Right lobe of liver (tissue), 6 donors: ENCODE results near the gene CTNNBIP1. TPM values are rescaled to one million over a fixed set of nuclear protein-coding genes. Genes with fewer than 3 reads are reported as not detected.

Experiments
- ATAC-seq, 4 donors: fragments of 200-7000 bp; cut with Tn5 transposase; one replicate each; pipeline ENCODE4 v1.9.1; 2020; ENCODE audit warnings: mild to moderate bottlenecking in 4 of 4, moderate library complexity in 4 of 4
- DNase-seq, 3 donors: peaks; one replicate each; pipeline ENCODE4 v3.0.0-alpha.2; 2020
- H3K27ac ChIP-seq, 3 donors: fragments of 200-600 bp; one replicate each; pipeline ENCODE4 v1.8.0; 2022
- H3K27me3 ChIP-seq, 2 donors: fragments of 200-600 bp; one replicate each; pipeline ENCODE4 v1.8.0; 2022
- H3K36me3 ChIP-seq, 4 donors: fragments of 200-600 bp; sonication (generic) in 1 of 4; one replicate each; pipeline versions ENCODE4 v1.5.1 to v1.8.0; 2017 to 2022; ENCODE audit warnings: control low read depth in 1 of 4
- H3K4me1 ChIP-seq, 4 donors: fragments of 200-600 bp; sonication (generic) in 1 of 4; one replicate each; pipeline versions ENCODE4 v1.5.1 to v1.8.0; 2017 to 2022; ENCODE audit warnings: control low read depth in 1 of 4
- H3K4me3 ChIP-seq, 3 donors: fragments of 200-600 bp; one replicate each; pipeline ENCODE4 v1.8.0; 2022
- H3K9me3 ChIP-seq, 4 donors: fragments of 200-600 bp; sonication (generic) in 1 of 4; one replicate each; pipeline versions ENCODE4 v1.5.1 to v1.8.0; 2017 to 2022; ENCODE audit warnings: control low read depth in 1 of 4
- CTCF ChIP-seq, 4 donors: fragments of 200-600 bp in 3 of 4; fragments of 450-650 bp in 1 of 4; IDR thresholded peaks; one replicate each; pipeline versions ENCODE4 v1.5.1 to v1.8.0; 2016 to 2022; ENCODE audit warnings: antibody characterized with exemption in 4 of 4, mild to moderate bottlenecking in 2 of 4
- POLR2A ChIP-seq: fragments of 450-650 bp; IDR thresholded peaks from one replicate; pipeline ENCODE4 v1.6.1; 2017; ENCODE audit warnings: antibody characterized with exemption, mild to moderate bottlenecking
- WGBS: methylation state at CpG from one replicate; pipeline ENCODE4 v1.1.6; 2018; ENCODE audit warnings: low coverage, low lambda C conversion rate; ENCODE audit not compliant: insufficient coverage; ENCODE audit errors: missing lambda C conversion rate; 5-methylcytosine and 5-hydroxymethylcytosine counted together
- intact Hi-C, 2 donors: fragments of 100-400 bp; cut with DNase I; formaldehyde crosslinking; loops; one replicate each; pipeline versions ENCODE4 v1.11.2 to v1.14.1; 2022
- total RNA-seq, 6 experiments: library from RNA; depleted of rRNA in 2 of 6; stranded (reverse); fragments of >200 nt in 2 of 6; fragmentation: NEBNext Ultra II Directional in 3 of 6; extraction: Animal tissue kit (Norgen Biotek cat#: 25700) in 3 of 6; gene quantifications; one replicate each; pipeline versions ENCODE4 v1.1.0 to v1.2.4, GENCODE V29; 2016 to 2023
- donor health status: DM: no; HTN: yes; CAD: no.
- donor health status: DM: no; HTN: no; CAD: no.
- donor health status: DM: no; HTN: no; CAD: no.
- donor health status: DM: no; HTN: yes; CAD: no.
- donor health status: DM: no; HTN: yes; CAD: no.

The CTNNBIP1 gene
- total RNA-seq, 6 experiments from 2014 or later = 8.0 to 19.2 (median 10.0) TPM

- DNase-seq (peak in 1 of 3 donors; percentile 36), ATAC-seq (no peak)
- WGBS = 38% methylated on average over 7 of the region's 12 CpGs
- Histone ChIP-seq H3K27me3 (no peaks in the 10 kb centered on the region), H3K27ac (no peak overlapping the region), H3K4me1 (no peaks in the 10 kb centered on the region), H3K4me3 (no peak overlapping the region), H3K9me3 (no peaks in the 10 kb centered on the region), H3K36me3 (no peaks in the 10 kb centered on the region)
- intact Hi-C loops = no loop called here
- TF ChIP-seq POLR2A (no peak), CTCF (IDR thresholded peaks at IDR 0.05) (no peak)
Measured at GRCh38 chr1:9844106-9844505, 66.0 kb downstream of the CTNNBIP1 start.

GRCh38 chr1:9843576-9843945, 66.5 kb downstream of the CTNNBIP1 start:
- ATAC-seq = no peak

GRCh38 chr1:9842781-9843575, 67.1 kb downstream of the CTNNBIP1 start:
- Histone ChIP-seq H3K4me1 (no peaks in the 10 kb centered on the region), H3K27me3 (no peaks in the 10 kb centered on the region), H3K9me3 (no peaks in the 10 kb centered on the region), H3K27ac (no peak overlapping the region), H3K36me3 (no peaks in the 10 kb centered on the region), H3K4me3 (no peak overlapping the region)
- TF ChIP-seq POLR2A (no peak), CTCF (IDR thresholded peaks at IDR 0.05) (no peak)
- WGBS = 70% methylated on average over 5 of the region's 20 CpGs
- ATAC-seq (peak in 2 of 4 donors; percentile 4 to 9), DNase-seq (peak in 1 of 3 donors; percentile 47)
- intact Hi-C loops = no loop called here

More at GRCh38 chr1:9843576-9843945, 66.5 kb downstream of the CTNNBIP1 start:
- Histone ChIP-seq H3K27ac (no peak overlapping the region), H3K36me3 (no peaks in the 10 kb centered on the region), H3K9me3 (no peaks in the 10 kb centered on the region), H3K4me1 (no peaks in the 10 kb centered on the region), H3K27me3 (no peaks in the 10 kb centered on the region), H3K4me3 (no peak overlapping the region)
- peak in 1 of 3 donors; percentile 48 for DNase-seq
- WGBS = 46% methylated on average over 2 of the region's 7 CpGs
- TF ChIP-seq CTCF (IDR thresholded peaks at IDR 0.05) (no peak), POLR2A (no peak)
- intact Hi-C loops = no loop called here

- no peak overlapping the region for H3K4me3 ChIP-seq
- no peak overlapping the region for H3K27ac ChIP-seq
- ATAC-seq = no peak
- intact Hi-C loops = no loop called here
- no peaks in the 10 kb centered on the region for H3K4me1 ChIP-seq
- TF ChIP-seq POLR2A (no peak), CTCF (IDR thresholded peaks at IDR 0.05) (no peak)
- no peaks in the 10 kb centered on the region for H3K36me3 ChIP-seq
- no peak for DNase-seq
- H3K9me3 ChIP-seq = no peaks in the 10 kb centered on the region
- WGBS = no CpG with 5 or more reads among the region's 9 CpGs
- no peaks in the 10 kb centered on the region for H3K27me3 ChIP-seq
Measured at GRCh38 chr1:9842073-9842711, 67.9 kb downstream of the CTNNBIP1 start.
